HepG2 (cell line): ENCODE measurements around the gene SETSIP. TPM values are rescaled to one million over a fixed set of nuclear protein-coding genes. Genes with fewer than 3 reads are reported as not detected.
A peak's percentile ranks its signal among the peaks of the same experiment; 100 is the strongest.

Experiments used
- ATAC-seq: fragments of 200-7000 bp; cut with Tn5 transposase; 3 replicates; pipeline ENCODE4 v1.9.1; 2020; ENCODE audit warnings: mild to moderate bottlenecking, moderate library complexity
- BruUV-seq: library from RNA; stranded (reverse); fragments of 400-500 nt; replicated peaks from 2 replicates; lab custom pipeline; 2021; lab: Mats Ljungman, UMichigan
- CTCF ChIA-PET: fragments of 300-600 bp; formaldehyde crosslinking; extraction: SDS; loops from one replicate; lab custom pipeline; 2021; ENCODE audit warnings: low total read pairs, inconsistent platforms, low intra/inter-chr PET ratio; lab: Yijun Ruan, JAX
- POLR2A ChIA-PET: fragments of 350-600 bp; sonication (Branson Sonifier 250); formaldehyde crosslinking; loops from one replicate; lab custom pipeline; 2020; ENCODE audit warnings: antibody characterized with exemption, inconsistent platforms; lab: Yijun Ruan, JAX
- DNase-seq: peaks from one replicate; pipeline ENCODE4 v3.0.0-alpha.2; 2015; ENCODE audit warnings: low spot score
- FAIRE-seq: peaks from 3 replicates; lab custom pipeline; 2011; peaks lifted over from hg19 to GRCh38; lab: Jason Lieb, UNC
- H2AFZ ChIP-seq: one replicate; pipeline ENCODE4 v1.6.1; 2011; ENCODE audit warnings: low read length, inconsistent platforms
- H3K27ac ChIP-seq: fragments of 300-600 bp; 3 replicates; pipeline ENCODE4 v1.8.0; 2011; ENCODE audit warnings: mixed run types, mild to moderate bottlenecking, mixed read lengths, low read length, inconsistent platforms; ENCODE audit not compliant: insufficient read depth; ENCODE audit errors: extremely low read length
- H3K27me3 ChIP-seq, 2 experiments: fragments of 200-600 bp in 1 of 2; 2 replicates in 1 of 2; 3 replicates in 1 of 2; pipeline versions ENCODE4 v1.6.0 to v1.8.0; 2011; ENCODE audit warnings: low read length in 2 of 2, mild to moderate bottlenecking in 2 of 2, moderate library complexity in 2 of 2, inconsistent platforms in 1 of 2; ENCODE audit not compliant: insufficient read depth in 2 of 2, control insufficient read depth in 1 of 2
- H3K36me3 ChIP-seq, 2 experiments: fragments of 200-600 bp in 1 of 2; replicated peaks in 1 of 2; 2 replicates in 1 of 2; 3 replicates in 1 of 2; pipeline versions ENCODE4 v1.5.1 to v1.8.0; 2011; ENCODE audit warnings: low read length in 2 of 2, inconsistent platforms in 1 of 2; ENCODE audit not compliant: insufficient read depth in 2 of 2, control insufficient read depth in 1 of 2
- H3K4me1 ChIP-seq: 2 replicates; pipeline ENCODE4 v1.5.1; 2012; ENCODE audit warnings: low read length, inconsistent platforms; ENCODE audit not compliant: insufficient read depth
- H3K4me2 ChIP-seq: 2 replicates; pipeline ENCODE4 v1.6.0; 2011; ENCODE audit warnings: low read depth, low read length, inconsistent platforms
- H3K4me3 ChIP-seq, 3 experiments: fragments of 200-600 bp in 1 of 3; sonication (generic), shearing (Covaris generic) in 1 of 3; replicated peaks in 1 of 3; 2 replicates each; pipeline ENCODE4 v1.5.1; 2011 to 2016; ENCODE audit warnings: low read length in 3 of 3, inconsistent platforms in 2 of 3, low read depth in 2 of 3, mild to moderate bottlenecking in 2 of 3, control low read depth in 1 of 3, mixed read lengths in 1 of 3; ENCODE audit not compliant: insufficient read depth in 1 of 3
- H3K79me2 ChIP-seq: one replicate; pipeline ENCODE4 v1.6.1; 2011; ENCODE audit warnings: low read length, inconsistent platforms; ENCODE audit not compliant: insufficient read depth
- H3K9ac ChIP-seq: 2 replicates; pipeline ENCODE4 v1.6.0; 2011; ENCODE audit warnings: mild to moderate bottlenecking, low read depth, low read length, inconsistent platforms; ENCODE audit not compliant: insufficient read depth
- H3K9me3 ChIP-seq: 2 replicates; pipeline ENCODE4 v1.5.1; 2012; ENCODE audit warnings: mild to moderate bottlenecking, low read length
- H4K20me1 ChIP-seq: 2 replicates; pipeline ENCODE4 v1.6.0; 2011; ENCODE audit warnings: inconsistent platforms, mild to moderate bottlenecking, low read length, moderate library complexity; ENCODE audit not compliant: insufficient read depth
- KMT2B ChIP-seq: IDR thresholded peaks from 2 replicates; pipeline ENCODE4 v1.6.1; 2016; ENCODE audit warnings: missing genetic modification reagents, missing compliant biosample characterization
- POLR2AphosphoS2 ChIP-seq: IDR thresholded peaks from 2 replicates; pipeline ENCODE4 v1.6.1; 2011; ENCODE audit warnings: low read depth, low read length, improper control_type of control experiment
- RARG ChIP-seq: sonication (generic); formaldehyde crosslinking; IDR thresholded peaks from 2 replicates; pipeline ENCODE4 v1.4.0; 2020; ENCODE audit warnings: low read depth, mild to moderate bottlenecking, missing genetic modification reagents
- RBFOX2 ChIP-seq: fragments of 200-400 bp; formaldehyde crosslinking; IDR thresholded peaks from 2 replicates; pipeline ENCODE4 v1.6.1; 2017; ENCODE audit warnings: low read depth, mild to moderate bottlenecking, low read length
- STAG1 ChIP-seq: sonication (generic); formaldehyde crosslinking; IDR thresholded peaks from 2 replicates; pipeline ENCODE4 v1.4.0; 2020; ENCODE audit warnings: missing genetic modification reagents
- ZNF333 ChIP-seq: sonication (generic); formaldehyde crosslinking; IDR thresholded peaks from 2 replicates; pipeline ENCODE4 v1.4.0; 2020; ENCODE audit warnings: mild to moderate bottlenecking, missing genetic modification reagents, borderline replicate concordance
- ZNF460 ChIP-seq: sonication (generic); formaldehyde crosslinking; IDR thresholded peaks from 2 replicates; pipeline ENCODE4 v1.5.1; 2020; ENCODE audit warnings: missing genetic modification reagents, mild to moderate bottlenecking, borderline replicate concordance
- ZNF709 ChIP-seq: sonication (generic); formaldehyde crosslinking; IDR thresholded peaks from 2 replicates; pipeline ENCODE4 v1.5.0; 2020; ENCODE audit warnings: mild to moderate bottlenecking, missing genetic modification reagents
- WGBS: methylation state at CpG from one replicate; pipeline ENCODE4 v1.1.6; 2017; ENCODE audit warnings: low lambda C conversion rate; 5-methylcytosine and 5-hydroxymethylcytosine counted together
- in situ Hi-C: cut with HindIII; loops from 2 replicates; pipeline ENCODE4 v1.10.0; 2017; ENCODE audit warnings: low pct_unique_long_range_greater_than_20kb; ENCODE audit not compliant: extremely low pct_ligation_motif_present
- intact Hi-C: fragments of 100-400 bp; cut with micrococcal nuclease; formaldehyde crosslinking; loops from one replicate; pipeline ENCODE4 v1.10.0; 2022; ENCODE audit not compliant: unreplicated experiment
- polyA plus RNA-seq, 8 experiments: library from polyadenylated mRNA; depleted of rRNA in 3 of 8; stranded (reverse) in 7 of 8; unstranded in 1 of 8; fragments of >200 nt; fragmentation: Illumina TruSeq in 4 of 8; extraction: Trizol in 4 of 8; gene quantifications; 2 replicates each; pipeline versions ENCODE4 v1.2.1 to v1.2.3, GENCODE V29; 2011 to 2016; ENCODE audit warnings: low read depth in 4 of 8, missing spikeins in 1 of 8, mixed read lengths in 1 of 8; ENCODE audit not compliant: insufficient read depth in 1 of 8
- total RNA-seq, 5 experiments: library from RNA; depleted of rRNA; stranded (reverse); fragments of >200 nt; fragmentation: Illumina TruSeq; extraction: Trizol; gene quantifications; 2 replicates each; pipeline ENCODE4 v1.2.3, GENCODE V29; 2016; ENCODE audit warnings: low read depth in 1 of 5
- TF ChIP-seq, protein P1 (sequence below): sonication (generic); formaldehyde crosslinking; IDR thresholded peaks from 2 replicates; pipeline ENCODE4 v1.5.0; 2020; ENCODE audit warnings: missing genetic modification reagents
- TF ChIP-seq, protein P2 (sequence below): sonication (generic); formaldehyde crosslinking; IDR thresholded peaks from 2 replicates; pipeline ENCODE4 v1.5.0; 2020; ENCODE audit warnings: mild to moderate bottlenecking, missing genetic modification reagents, moderate library complexity

SETSIP gene
- total and polyA plus RNA-seq, 2 of the 13 experiments (the other 11 are each of a cell fraction or from before 2014, with no cell fraction given): not detected

DNA sequence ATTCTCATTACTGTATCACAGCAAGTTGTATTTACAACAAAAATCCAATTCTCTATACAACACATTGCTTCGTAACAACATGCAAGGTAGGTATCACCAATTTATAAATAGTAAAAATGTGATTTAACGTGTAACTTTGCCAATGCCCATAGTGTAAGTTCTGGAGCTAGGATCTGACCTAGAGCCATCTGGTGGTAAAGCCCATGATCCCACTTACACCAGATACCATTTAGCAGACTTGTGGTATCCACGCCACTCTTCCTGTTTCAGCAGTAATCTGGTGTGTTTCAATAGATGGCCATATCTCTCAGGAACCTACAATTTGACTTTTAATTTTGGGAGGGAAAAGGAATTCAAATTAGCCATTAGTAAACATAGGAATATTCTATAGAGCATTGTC, 10.2 kb downstream of the SETSIP start:
- Histone ChIP-seq H3K9me3 (no peaks in the 10 kb centered on the region), H3K4me1 (no peaks in the 10 kb centered on the region), H3K27ac (no peak overlapping the region), H3K4me3 (no peak overlapping the region), H4K20me1 (no peaks in the 10 kb centered on the region), H3K9ac (no peak overlapping the region), H3K27me3 (no peaks in the 10 kb centered on the region), H3K4me2 (no peak overlapping the region), H3K36me3 (no peaks in the 10 kb centered on the region), H3K79me2 (no peaks in the 10 kb centered on the region)
- intact Hi-C loops: no loop called here
- ATAC-seq (peak; percentile 77), FAIRE-seq (peak; percentile 61)
- 18% methylated on average over 3 of the region's 3 CpGs for WGBS
- POLR2A ChIA-PET: no interaction called here
- in situ Hi-C loops: no loop called here
- TF ChIP-seq POLR2AphosphoS2: no peak
- TF ChIP-seq ZNF333: no peak
- TF ChIP-seq, protein P1, sequence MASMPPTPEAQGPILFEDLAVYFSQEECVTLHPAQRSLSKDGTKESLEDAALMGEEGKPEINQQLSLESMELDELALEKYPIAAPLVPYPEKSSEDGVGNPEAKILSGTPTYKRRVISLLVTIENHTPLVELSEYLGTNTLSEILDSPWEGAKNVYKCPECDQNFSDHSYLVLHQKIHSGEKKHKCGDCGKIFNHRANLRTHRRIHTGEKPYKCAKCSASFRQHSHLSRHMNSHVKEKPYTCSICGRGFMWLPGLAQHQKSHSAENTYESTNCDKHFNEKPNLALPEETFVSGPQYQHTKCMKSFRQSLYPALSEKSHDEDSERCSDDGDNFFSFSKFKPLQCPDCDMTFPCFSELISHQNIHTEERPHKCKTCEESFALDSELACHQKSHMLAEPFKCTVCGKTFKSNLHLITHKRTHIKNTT (CRISPR knock-in tag): no peak
- TF ChIP-seq STAG1: peak; percentile 40
- TF ChIP-seq, protein P2, sequence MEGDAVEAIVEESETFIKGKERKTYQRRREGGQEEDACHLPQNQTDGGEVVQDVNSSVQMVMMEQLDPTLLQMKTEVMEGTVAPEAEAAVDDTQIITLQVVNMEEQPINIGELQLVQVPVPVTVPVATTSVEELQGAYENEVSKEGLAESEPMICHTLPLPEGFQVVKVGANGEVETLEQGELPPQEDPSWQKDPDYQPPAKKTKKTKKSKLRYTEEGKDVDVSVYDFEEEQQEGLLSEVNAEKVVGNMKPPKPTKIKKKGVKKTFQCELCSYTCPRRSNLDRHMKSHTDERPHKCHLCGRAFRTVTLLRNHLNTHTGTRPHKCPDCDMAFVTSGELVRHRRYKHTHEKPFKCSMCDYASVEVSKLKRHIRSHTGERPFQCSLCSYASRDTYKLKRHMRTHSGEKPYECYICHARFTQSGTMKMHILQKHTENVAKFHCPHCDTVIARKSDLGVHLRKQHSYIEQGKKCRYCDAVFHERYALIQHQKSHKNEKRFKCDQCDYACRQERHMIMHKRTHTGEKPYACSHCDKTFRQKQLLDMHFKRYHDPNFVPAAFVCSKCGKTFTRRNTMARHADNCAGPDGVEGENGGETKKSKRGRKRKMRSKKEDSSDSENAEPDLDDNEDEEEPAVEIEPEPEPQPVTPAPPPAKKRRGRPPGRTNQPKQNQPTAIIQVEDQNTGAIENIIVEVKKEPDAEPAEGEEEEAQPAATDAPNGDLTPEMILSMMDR: peak; percentile 36; the same call in 1 of the 2 replicates
- TF ChIP-seq ZNF460 (CRISPR knock-in tag): no peak
- TF ChIP-seq, all 625 proteins: peak for 2
- no peak overlapping the region for H2AFZ ChIP-seq
- CTCF ChIA-PET: no interaction called here
- peak; percentile 11 for DNase-seq
- BruUV-seq: no TSS peak

DNA sequence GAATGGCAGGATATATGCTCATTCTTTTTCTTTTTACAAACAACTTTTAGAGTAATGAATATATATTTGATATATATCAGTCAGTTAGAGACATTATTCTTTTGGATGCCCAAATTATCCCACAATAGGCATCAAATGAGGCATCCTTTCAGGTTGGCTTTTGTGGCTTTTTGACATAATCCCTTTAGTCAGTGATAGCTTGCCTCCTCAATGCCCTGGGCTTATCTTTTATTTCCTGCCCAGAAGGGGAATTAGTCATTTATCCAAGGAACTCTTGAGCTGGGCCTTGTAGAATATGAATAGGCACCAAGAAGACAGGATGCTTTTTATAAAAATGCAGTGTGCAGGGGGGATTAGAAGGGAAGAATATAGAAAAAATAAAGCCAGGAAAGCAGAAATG, 23.3 kb downstream of the SETSIP start:
- ChIA-PET CTCF (no interaction called here), POLR2A (no interaction called here)
- Histone ChIP-seq H3K27me3 (no peaks in the 10 kb centered on the region), H3K4me2 (no peak overlapping the region), H2AFZ (no peak overlapping the region), H3K27ac (no peak overlapping the region), H3K9ac (no peak overlapping the region), H3K4me1 (no peaks in the 10 kb centered on the region), H4K20me1 (no peaks in the 10 kb centered on the region), H3K36me3 (no peaks in the 10 kb centered on the region), H3K4me3 (no peak overlapping the region), H3K79me2 (no peaks in the 10 kb centered on the region), H3K9me3 (no peaks in the 10 kb centered on the region)
- BruUV-seq: no TSS peak
- intact Hi-C loops: no loop called here
- no peak for FAIRE-seq
- no peak for ATAC-seq
- in situ Hi-C loops: no loop called here
- DNase-seq: no peak
- TF ChIP-seq RARG (CRISPR knock-in tag) (no peak), KMT2B (no peak), ZNF709 (CRISPR knock-in tag) (no peak), RBFOX2 (no peak)
